Ishikawa (cell line): ENCODE results near the gene FEM1B.

ENCODE experiments used
- CEBPB ChIP-seq: IDR thresholded peaks from 2 replicates; pipeline ENCODE4 v1.6.1; 2012
- CREB1 ChIP-seq: IDR thresholded peaks from 2 replicates; pipeline ENCODE4 v1.6.1; 2012; ENCODE audit warnings: low read depth
- EGR1 ChIP-seq: IDR thresholded peaks from 2 replicates; pipeline ENCODE4 v1.6.1; 2012
- EP300 ChIP-seq: IDR thresholded peaks from 2 replicates; pipeline ENCODE4 v1.6.1; 2012; ENCODE audit warnings: borderline replicate concordance
- NFIC ChIP-seq: IDR thresholded peaks from 2 replicates; pipeline ENCODE4 v1.6.1; 2012
- RAD21 ChIP-seq: IDR thresholded peaks from 2 replicates; pipeline ENCODE4 v1.6.1; 2012; ENCODE audit warnings: low read depth
- REST ChIP-seq: IDR thresholded peaks from 2 replicates; pipeline ENCODE4 v1.6.1; 2012; ENCODE audit warnings: low read depth, mild to moderate bottlenecking
- TCF12 ChIP-seq: IDR thresholded peaks from 2 replicates; pipeline ENCODE4 v1.6.1; 2012; ENCODE audit warnings: low read depth
- USF1 ChIP-seq: IDR thresholded peaks from 2 replicates; pipeline ENCODE4 v1.6.1; 2012
- YY1 ChIP-seq: IDR thresholded peaks from 2 replicates; pipeline ENCODE4 v1.6.1; 2012; ENCODE audit warnings: low read depth
- ZBTB7A ChIP-seq: IDR thresholded peaks from 2 replicates; pipeline ENCODE4 v1.6.1; 2012; ENCODE audit warnings: low read depth

GRCh38 chr15:68284616-68285258, 7.2 kb downstream of the FEM1B start:
- TF ChIP-seq YY1 (no peak), RAD21 (no peak), TCF12 (no peak), CEBPB (no peak), EGR1 (no peak), ZBTB7A (no peak), EP300 (no peak), USF1 (no peak), REST (no peak), NFIC (no peak), CREB1 (no peak)
